Measurements from ENCODE around the gene SDK1.

DNA sequence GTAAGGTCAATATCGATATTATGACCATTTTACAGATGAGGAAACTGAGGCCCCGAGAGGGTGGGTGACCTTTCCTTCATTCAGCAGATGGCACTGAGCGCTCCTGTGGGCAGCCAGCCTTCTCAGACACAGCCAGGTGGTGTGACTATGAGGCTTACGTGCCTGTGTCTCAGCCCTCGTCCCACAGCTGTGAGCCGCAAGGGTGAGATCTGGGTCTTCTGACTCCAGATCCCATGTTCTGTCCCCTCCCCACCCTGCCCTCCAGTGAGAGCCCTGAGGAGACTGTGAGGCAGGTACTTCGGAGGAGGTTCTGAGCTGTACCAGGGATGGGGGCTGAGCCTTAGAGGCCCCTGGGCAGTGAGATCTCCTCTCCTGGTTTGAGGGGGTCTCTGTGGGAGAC, 767.2 kb downstream of the SDK1 start:
- TF ChIP-seq, protein P1, sequence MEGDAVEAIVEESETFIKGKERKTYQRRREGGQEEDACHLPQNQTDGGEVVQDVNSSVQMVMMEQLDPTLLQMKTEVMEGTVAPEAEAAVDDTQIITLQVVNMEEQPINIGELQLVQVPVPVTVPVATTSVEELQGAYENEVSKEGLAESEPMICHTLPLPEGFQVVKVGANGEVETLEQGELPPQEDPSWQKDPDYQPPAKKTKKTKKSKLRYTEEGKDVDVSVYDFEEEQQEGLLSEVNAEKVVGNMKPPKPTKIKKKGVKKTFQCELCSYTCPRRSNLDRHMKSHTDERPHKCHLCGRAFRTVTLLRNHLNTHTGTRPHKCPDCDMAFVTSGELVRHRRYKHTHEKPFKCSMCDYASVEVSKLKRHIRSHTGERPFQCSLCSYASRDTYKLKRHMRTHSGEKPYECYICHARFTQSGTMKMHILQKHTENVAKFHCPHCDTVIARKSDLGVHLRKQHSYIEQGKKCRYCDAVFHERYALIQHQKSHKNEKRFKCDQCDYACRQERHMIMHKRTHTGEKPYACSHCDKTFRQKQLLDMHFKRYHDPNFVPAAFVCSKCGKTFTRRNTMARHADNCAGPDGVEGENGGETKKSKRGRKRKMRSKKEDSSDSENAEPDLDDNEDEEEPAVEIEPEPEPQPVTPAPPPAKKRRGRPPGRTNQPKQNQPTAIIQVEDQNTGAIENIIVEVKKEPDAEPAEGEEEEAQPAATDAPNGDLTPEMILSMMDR (IDR thresholded peaks at IDR 0.05; ENCODE audit: low read depth, low read length, poor library complexity, severe bottlenecking), result no peak
- no peak for TF ChIP-seq EZH2phosphoT487 (IDR thresholded peaks at IDR 0.05; ENCODE audit: borderline replicate concordance, low read length)

All from DOHH2 (cell line).